HepG2 (cell line): Measurements from ENCODE around the gene MYOM1. TPM values are rescaled to one million over a fixed set of nuclear protein-coding genes. Genes with fewer than 3 reads are reported as not detected.
A peak's percentile ranks its signal among the peaks of the same experiment; 100 is the strongest.

Experiments
- ELF3 ChIP-seq: IDR thresholded peaks from 2 replicates; pipeline ENCODE4 v1.6.1; 2016; ENCODE audit warnings: missing genetic modification reagents, missing compliant biosample characterization
- ETV5 ChIP-seq: IDR thresholded peaks from 2 replicates; pipeline ENCODE4 v1.6.1; 2018; ENCODE audit warnings: missing biosample characterization, missing genetic modification reagents, inconsistent platforms, borderline replicate concordance
- KLF13 ChIP-seq: sonication (generic); formaldehyde crosslinking; IDR thresholded peaks from 2 replicates; pipeline ENCODE4 v1.4.0; 2020; ENCODE audit warnings: mild to moderate bottlenecking, missing genetic modification reagents
- RBM39 ChIP-seq: fragments of 200-400 bp; formaldehyde crosslinking; IDR thresholded peaks from one replicate; pipeline ENCODE4 v1.6.1; 2018; ENCODE audit warnings: antibody characterized with exemption, mild to moderate bottlenecking, low read depth, low read length; ENCODE audit not compliant: poor library complexity, severe bottlenecking
- SATB2 ChIP-seq: sonication (generic); formaldehyde crosslinking; IDR thresholded peaks from 2 replicates; pipeline ENCODE4 v1.5.0; 2020; ENCODE audit warnings: missing genetic modification reagents
- SMARCC2 ChIP-seq: fragments of 450-650 bp; IDR thresholded peaks from 2 replicates; pipeline ENCODE4 v1.6.1; 2017; ENCODE audit warnings: antibody characterized with exemption, mild to moderate bottlenecking
- ZNF382 ChIP-seq: sonication (generic); formaldehyde crosslinking; IDR thresholded peaks from 2 replicates; pipeline ENCODE4 v1.5.0; 2020; ENCODE audit warnings: missing genetic modification reagents, mild to moderate bottlenecking, borderline replicate concordance
- ZNF430 ChIP-seq: sonication (generic); formaldehyde crosslinking; IDR thresholded peaks from 2 replicates; pipeline ENCODE4 v1.9.0; 2021; ENCODE audit warnings: mild to moderate bottlenecking, missing genetic modification reagents
- polyA plus RNA-seq, 8 experiments: library from polyadenylated mRNA; depleted of rRNA in 3 of 8; stranded (reverse) in 7 of 8; unstranded in 1 of 8; fragments of >200 nt; fragmentation: Illumina TruSeq in 4 of 8; extraction: Trizol in 4 of 8; gene quantifications; 2 replicates each; pipeline versions ENCODE4 v1.2.1 to v1.2.3, GENCODE V29; 2011 to 2016; ENCODE audit warnings: low read depth in 4 of 8, missing spikeins in 1 of 8, mixed read lengths in 1 of 8; ENCODE audit not compliant: insufficient read depth in 1 of 8
- total RNA-seq, 5 experiments: library from RNA; depleted of rRNA; stranded (reverse); fragments of >200 nt; fragmentation: Illumina TruSeq; extraction: Trizol; gene quantifications; 2 replicates each; pipeline ENCODE4 v1.2.3, GENCODE V29; 2016; ENCODE audit warnings: low read depth in 1 of 5
- TF ChIP-seq, protein P1 (sequence below): sonication (generic); formaldehyde crosslinking; IDR thresholded peaks from 2 replicates; pipeline ENCODE4 v1.4.0; 2020; ENCODE audit warnings: mild to moderate bottlenecking, missing genetic modification reagents
- TF ChIP-seq, protein P2 (sequence below): sonication (generic); formaldehyde crosslinking; IDR thresholded peaks from 2 replicates; pipeline ENCODE4 v1.4.0; 2020; ENCODE audit warnings: missing genetic modification reagents, borderline replicate concordance
- TF ChIP-seq, protein P3 (sequence below): sonication (generic); formaldehyde crosslinking; conservative IDR thresholded peaks from 2 replicates; pipeline ENCODE4 v1.4.0; 2020; ENCODE audit warnings: missing genetic modification reagents
- TF ChIP-seq, protein P4 (sequence below): IDR thresholded peaks from 2 replicates; pipeline ENCODE4 v1.6.1; 2016; ENCODE audit warnings: mild to moderate bottlenecking

MYOM1 gene
- total and polyA plus RNA-seq, 2 of the 13 experiments (the other 11 are each of a cell fraction or from before 2014, with no cell fraction given), result 0.46 to 0.98 TPM

DNA sequence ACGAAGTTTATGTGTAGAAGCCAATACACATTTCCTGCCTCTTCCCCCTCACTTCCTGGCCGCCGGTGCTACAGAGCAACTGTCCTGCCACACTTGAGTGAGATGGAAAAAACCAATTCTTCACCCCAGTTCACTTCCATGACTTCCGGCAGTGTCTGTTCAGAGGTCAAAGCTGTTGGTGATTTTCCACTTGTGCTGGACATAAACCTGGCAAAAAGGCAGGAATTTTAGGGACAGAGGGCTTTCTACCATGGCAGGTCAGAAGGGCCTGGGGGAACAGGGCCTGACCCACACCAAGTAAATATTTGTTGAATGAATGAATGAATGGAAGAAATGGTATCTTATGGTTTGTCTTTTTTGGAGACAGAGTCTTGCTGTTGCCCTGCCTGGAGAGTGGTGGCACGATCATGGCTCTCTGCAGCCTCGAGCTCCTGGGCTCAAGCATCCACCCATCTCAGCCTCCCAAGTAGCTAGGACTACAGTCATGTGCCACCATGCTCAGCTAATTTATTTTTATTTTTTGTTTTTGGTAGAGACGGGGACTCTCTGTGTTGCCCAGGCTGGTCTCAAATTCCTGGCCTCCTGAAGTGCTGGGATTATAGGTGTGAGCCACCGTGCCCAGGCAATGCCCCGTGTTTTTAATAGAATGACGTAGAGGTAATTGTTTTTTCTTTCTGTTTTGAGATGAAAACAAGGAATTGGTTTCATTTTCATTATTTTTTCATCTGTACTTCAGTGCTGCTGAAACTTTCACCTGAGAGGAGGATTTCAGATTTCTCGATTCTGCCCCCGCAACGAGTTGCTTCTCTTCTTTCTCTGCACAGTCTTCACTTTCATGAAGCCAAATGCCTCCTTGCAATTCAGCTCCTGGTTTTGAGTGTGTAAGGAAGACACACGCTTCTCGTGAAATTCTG lies 158.8 kb downstream of the MYOM1 start (continued):
- TF ChIP-seq, protein P1, sequence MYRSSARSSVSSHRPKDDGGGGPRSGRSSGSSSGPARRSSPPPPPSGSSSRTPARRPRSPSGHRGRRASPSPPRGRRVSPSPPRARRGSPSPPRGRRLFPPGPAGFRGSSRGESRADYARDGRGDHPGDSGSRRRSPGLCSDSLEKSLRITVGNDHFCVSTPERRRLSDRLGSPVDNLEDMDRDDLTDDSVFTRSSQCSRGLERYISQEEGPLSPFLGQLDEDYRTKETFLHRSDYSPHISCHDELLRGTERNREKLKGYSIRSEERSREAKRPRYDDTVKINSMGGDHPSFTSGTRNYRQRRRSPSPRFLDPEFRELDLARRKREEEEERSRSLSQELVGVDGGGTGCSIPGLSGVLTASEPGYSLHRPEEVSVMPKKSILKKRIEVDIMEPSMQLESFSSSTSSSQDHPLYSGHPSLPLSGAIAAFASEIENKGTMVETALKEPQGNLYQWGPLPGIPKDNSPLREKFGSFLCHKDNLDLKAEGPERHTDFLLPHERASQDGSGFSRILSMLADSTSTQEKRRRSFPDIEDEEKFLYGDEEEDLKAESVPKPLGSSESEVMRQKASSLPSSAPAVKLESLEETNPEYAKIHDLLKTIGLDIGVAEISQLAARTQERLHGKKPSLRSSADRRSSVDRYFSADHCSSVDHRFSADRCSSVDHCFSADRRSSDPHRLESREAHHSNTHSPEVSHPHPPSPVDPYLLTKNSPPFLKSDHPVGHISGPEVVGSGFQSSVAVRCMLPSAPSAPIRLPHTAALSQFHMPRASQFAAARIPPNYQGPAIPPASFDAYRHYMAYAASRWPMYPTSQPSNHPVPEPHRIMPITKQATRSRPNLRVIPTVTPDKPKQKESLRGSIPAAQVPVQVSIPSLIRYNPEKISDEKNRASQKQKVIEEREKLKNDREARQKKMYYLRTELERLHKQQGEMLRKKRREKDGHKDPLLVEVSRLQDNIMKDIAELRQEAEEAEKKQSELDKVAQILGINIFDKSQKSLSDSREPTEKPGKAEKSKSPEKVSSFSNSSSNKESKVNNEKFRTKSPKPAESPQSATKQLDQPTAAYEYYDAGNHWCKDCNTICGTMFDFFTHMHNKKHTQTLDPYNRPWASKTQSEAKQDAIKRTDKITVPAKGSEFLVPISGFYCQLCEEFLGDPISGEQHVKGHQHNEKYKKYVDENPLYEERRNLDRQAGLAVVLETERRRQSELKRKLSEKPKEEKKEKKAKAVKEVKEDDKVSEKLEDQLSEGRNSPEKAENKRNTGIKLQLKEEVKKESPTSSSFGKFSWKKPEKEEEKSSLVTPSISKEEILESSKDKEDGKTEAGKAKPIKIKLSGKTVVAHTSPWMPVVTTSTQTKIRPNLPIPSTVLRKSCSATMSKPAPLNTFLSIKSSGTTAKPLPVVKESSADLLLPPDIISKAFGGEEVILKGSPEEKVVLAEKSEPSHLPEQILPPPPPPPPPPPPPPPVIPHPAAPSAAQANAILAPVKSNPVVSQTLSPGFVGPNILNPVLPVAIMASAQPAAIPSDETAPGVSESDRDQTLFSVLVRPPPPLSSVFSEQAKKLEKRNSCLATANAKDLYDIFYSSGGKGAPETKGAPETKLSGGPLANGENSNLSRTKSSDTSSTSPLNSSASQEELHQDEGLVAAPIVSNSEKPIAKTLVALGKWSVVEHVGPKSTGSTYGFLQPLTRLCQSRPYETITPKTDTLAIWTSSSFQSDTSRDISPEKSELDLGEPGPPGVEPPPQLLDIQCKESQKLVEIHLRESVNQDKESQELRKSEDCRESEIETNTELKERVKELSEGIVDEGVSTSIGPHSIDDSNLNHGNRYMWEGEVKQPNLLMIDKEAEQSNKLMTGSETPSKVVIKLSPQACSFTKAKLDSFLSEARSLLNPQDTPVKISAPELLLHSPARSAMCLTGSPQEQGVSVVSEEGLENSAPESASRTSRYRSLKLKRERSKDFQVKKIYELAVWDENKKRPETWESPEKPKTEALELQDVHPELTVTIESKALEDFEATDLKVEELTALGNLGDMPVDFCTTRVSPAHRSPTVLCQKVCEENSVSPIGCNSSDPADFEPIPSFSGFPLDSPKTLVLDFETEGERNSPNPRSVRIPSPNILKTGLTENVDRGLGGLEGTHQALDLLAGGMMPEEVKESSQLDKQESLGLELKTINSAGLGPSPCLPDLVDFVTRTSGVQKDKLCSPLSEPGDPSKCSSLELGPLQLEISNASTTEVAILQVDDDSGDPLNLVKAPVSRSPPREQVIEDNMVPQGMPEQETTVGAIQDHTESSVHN (CRISPR knock-in tag), result no peak
- no peak for TF ChIP-seq SMARCC2
- TF ChIP-seq, protein P2, sequence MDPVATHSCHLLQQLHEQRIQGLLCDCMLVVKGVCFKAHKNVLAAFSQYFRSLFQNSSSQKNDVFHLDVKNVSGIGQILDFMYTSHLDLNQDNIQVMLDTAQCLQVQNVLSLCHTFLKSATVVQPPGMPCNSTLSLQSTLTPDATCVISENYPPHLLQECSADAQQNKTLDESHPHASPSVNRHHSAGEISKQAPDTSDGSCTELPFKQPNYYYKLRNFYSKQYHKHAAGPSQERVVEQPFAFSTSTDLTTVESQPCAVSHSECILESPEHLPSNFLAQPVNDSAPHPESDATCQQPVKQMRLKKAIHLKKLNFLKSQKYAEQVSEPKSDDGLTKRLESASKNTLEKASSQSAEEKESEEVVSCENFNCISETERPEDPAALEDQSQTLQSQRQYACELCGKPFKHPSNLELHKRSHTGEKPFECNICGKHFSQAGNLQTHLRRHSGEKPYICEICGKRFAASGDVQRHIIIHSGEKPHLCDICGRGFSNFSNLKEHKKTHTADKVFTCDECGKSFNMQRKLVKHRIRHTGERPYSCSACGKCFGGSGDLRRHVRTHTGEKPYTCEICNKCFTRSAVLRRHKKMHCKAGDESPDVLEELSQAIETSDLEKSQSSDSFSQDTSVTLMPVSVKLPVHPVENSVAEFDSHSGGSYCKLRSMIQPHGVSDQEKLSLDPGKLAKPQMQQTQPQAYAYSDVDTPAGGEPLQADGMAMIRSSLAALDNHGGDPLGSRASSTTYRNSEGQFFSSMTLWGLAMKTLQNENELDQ, result no peak
- TF ChIP-seq ZNF382 (CRISPR knock-in tag), result no peak
- no peak for TF ChIP-seq KLF13 (CRISPR knock-in tag)
- TF ChIP-seq SATB2 (CRISPR knock-in tag), result no peak
- peak; percentile 76 for TF ChIP-seq ZNF430 (CRISPR knock-in tag)
- no peak for TF ChIP-seq RBM39
- TF ChIP-seq, protein P3, sequence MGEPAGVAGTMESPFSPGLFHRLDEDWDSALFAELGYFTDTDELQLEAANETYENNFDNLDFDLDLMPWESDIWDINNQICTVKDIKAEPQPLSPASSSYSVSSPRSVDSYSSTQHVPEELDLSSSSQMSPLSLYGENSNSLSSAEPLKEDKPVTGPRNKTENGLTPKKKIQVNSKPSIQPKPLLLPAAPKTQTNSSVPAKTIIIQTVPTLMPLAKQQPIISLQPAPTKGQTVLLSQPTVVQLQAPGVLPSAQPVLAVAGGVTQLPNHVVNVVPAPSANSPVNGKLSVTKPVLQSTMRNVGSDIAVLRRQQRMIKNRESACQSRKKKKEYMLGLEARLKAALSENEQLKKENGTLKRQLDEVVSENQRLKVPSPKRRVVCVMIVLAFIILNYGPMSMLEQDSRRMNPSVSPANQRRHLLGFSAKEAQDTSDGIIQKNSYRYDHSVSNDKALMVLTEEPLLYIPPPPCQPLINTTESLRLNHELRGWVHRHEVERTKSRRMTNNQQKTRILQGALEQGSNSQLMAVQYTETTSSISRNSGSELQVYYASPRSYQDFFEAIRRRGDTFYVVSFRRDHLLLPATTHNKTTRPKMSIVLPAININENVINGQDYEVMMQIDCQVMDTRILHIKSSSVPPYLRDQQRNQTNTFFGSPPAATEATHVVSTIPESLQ, result no peak
- peak; percentile 98 for TF ChIP-seq ELF3
- TF ChIP-seq, protein P4, sequence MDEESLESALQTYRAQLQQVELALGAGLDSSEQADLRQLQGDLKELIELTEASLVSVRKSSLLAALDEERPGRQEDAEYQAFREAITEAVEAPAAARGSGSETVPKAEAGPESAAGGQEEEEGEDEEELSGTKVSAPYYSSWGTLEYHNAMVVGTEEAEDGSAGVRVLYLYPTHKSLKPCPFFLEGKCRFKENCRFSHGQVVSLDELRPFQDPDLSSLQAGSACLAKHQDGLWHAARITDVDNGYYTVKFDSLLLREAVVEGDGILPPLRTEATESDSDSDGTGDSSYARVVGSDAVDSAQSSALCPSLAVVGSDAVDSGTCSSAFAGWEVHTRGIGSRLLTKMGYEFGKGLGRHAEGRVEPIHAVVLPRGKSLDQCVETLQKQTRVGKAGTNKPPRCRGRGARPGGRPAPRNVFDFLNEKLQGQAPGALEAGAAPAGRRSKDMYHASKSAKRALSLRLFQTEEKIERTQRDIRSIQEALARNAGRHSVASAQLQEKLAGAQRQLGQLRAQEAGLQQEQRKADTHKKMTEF (CRISPR knock-in tag), result peak; percentile 85
- peak; percentile 100 for TF ChIP-seq ETV5 (CRISPR knock-in tag)
